ENCODE measurements around the gene INO80E. TPM values are rescaled to one million over a fixed set of nuclear protein-coding genes. Genes with fewer than 3 reads are reported as not detected.
A peak's percentile ranks its signal among the peaks of the same experiment; 100 is the strongest.

INO80E gene, protein sequence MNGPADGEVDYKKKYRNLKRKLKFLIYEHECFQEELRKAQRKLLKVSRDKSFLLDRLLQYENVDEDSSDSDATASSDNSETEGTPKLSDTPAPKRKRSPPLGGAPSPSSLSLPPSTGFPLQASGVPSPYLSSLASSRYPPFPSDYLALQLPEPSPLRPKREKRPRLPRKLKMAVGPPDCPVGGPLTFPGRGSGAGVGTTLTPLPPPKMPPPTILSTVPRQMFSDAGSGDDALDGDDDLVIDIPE
- total RNA-seq (2021): 115 and 120 TPM in 2 replicates
- percentile 68 among the genes with signal in this experiment for Bru-seq, nascent RNA
- BruChase-seq, experiment 1, labeled RNA remaining after a 2-hour chase: percentile 73 among the genes with signal in this experiment
- percentile 80 among the genes with signal in this experiment for BruChase-seq, experiment 2, labeled RNA remaining after a 6-hour chase
- long read RNA-seq, transcript INO80E-207 (7 exons, 2,103 nt): major isoform, 22 of 41 reads
- long read RNA-seq, transcript INO80E-201 (6 exons, 1,489 nt): minor isoform, 8 of 41 reads
- long read RNA-seq, partial matches to known transcripts: 3 of 41 reads
- long read RNA-seq, other reads (novel, unspliced or antisense): 8 of 41 reads

DNA sequence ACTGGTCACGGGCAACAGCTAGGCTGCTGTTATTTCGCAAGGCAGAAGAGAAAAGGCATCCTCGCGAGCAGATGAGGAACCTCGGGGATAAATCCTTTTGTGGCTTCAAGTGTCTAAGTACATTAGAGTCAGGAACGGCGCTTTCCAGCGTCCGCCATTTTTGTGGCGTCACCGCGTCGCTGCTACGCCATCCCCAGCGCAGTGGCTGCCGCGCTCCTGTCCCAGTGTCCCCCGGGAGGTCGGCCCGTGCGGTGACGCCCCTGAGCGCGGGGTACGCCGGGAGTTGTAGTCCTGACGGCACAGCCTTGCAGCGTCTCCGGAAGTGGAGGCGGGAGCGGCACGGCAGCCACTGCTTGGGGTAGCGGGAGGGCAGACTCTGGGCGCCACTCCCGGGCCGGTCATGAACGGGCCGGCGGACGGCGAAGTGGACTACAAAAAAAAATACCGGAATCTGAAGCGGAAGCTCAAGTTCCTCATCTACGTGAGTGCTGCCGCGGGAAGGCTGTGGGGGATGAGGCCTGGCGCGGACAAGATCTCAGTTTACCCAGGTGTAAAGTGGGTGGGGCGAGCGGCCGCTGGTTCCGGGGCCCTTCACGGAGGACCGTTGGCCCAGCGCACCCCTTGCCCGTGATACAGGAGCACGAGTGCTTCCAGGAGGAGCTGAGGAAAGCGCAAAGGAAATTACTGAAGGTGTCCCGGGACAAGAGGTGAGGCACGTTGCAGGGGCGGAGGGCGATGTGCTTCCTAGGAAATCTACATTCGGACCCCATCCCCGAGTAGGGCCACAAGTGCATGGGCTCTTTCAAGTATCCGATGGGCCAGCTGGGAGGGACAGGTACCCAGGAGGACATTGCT is at the start of gene INO80E:
TSS of gene INO80E (plus strand) at position 331 of the 855 bp plus-strand sequence. CDS start at position 401, 70 bp downstream.
- peaks cover 16% of the 10 kb centered on the region for H3K4me1 ChIP-seq (ENCODE audit: insufficient read depth, low read length, poor library complexity, severe bottlenecking)
- H3K27ac ChIP-seq (ENCODE audit: low read depth, low read length, poor library complexity, severe bottlenecking): peak within 1 kb of the TSS; percentile 91
- intact Hi-C loops (cut with micrococcal nuclease; ENCODE audit: unreplicated experiment): no loop called here
- DNase-seq (ENCODE audit: low spot score): peak; percentile 99
- H3K9me3 ChIP-seq (ENCODE audit: low read depth, low read length, poor library complexity, severe bottlenecking): no peaks in the 10 kb centered on the region
- H3K36me3 ChIP-seq (ENCODE audit: insufficient read depth, low read length, poor library complexity, severe bottlenecking): peaks cover 29% of the 10 kb centered on the region
- no TSS peak for BruUV-seq (replicated peaks)
- ChIA-PET CTCF (no interaction called here), POLR2A (ENCODE audit: low non-redundant PET) (no interaction called here)
- no peaks in the 10 kb centered on the region for H3K27me3 ChIP-seq (replicated peaks; ENCODE audit: insufficient read depth, low read depth, low read length, poor library complexity)
- no peak for TF ChIP-seq EZH2 (IDR thresholded peaks at IDR 0.05; ENCODE audit: borderline replicate concordance, low read depth, low read length, poor library complexity, severe bottlenecking)
- TF ChIP-seq, protein P1, sequence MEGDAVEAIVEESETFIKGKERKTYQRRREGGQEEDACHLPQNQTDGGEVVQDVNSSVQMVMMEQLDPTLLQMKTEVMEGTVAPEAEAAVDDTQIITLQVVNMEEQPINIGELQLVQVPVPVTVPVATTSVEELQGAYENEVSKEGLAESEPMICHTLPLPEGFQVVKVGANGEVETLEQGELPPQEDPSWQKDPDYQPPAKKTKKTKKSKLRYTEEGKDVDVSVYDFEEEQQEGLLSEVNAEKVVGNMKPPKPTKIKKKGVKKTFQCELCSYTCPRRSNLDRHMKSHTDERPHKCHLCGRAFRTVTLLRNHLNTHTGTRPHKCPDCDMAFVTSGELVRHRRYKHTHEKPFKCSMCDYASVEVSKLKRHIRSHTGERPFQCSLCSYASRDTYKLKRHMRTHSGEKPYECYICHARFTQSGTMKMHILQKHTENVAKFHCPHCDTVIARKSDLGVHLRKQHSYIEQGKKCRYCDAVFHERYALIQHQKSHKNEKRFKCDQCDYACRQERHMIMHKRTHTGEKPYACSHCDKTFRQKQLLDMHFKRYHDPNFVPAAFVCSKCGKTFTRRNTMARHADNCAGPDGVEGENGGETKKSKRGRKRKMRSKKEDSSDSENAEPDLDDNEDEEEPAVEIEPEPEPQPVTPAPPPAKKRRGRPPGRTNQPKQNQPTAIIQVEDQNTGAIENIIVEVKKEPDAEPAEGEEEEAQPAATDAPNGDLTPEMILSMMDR (conservative IDR thresholded peaks at IDR 0.05; ENCODE audit: low read depth, low read length): no peak
- H3K4me3 ChIP-seq (ENCODE audit: low read depth, low read length, poor library complexity, severe bottlenecking): peak within 1 kb of the TSS; percentile 66

DNA sequence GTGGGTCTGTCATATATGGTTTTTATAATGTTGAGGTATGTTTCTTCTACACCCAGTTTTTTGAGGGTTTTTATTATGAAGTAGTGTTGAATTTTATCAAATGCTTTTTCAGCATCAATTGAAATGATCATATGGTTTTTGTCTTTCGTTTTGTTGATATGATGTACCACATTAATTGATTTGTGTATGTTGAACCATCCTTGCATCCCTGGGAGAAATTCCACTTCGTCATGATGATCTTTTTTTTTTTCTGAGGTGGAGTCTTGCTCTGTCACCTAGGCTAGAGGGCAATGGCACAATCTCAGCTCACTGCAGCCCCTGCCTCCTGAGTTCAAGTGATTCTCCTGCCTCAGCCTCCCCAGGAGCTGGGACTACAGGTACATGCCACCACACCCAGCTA is 48.1 kb upstream of the INO80E start:
- no peaks in the 10 kb centered on the region for H3K9me3 ChIP-seq (ENCODE audit: low read depth, low read length, poor library complexity, severe bottlenecking)
- no peak for DNase-seq (ENCODE audit: low spot score)
- no peaks in the 10 kb centered on the region for H3K36me3 ChIP-seq (ENCODE audit: insufficient read depth, low read length, poor library complexity, severe bottlenecking)
- TF ChIP-seq EZH2 (IDR thresholded peaks at IDR 0.05; ENCODE audit: borderline replicate concordance, low read depth, low read length, poor library complexity, severe bottlenecking): no peak
- H3K4me1 ChIP-seq (ENCODE audit: insufficient read depth, low read length, poor library complexity, severe bottlenecking): peaks cover 12% of the 10 kb centered on the region
- intact Hi-C loops (cut with micrococcal nuclease; ENCODE audit: unreplicated experiment): no loop called here
- no peak overlapping the region for H3K27ac ChIP-seq (ENCODE audit: low read depth, low read length, poor library complexity, severe bottlenecking)
- BruUV-seq (replicated peaks): no TSS peak
- H3K4me3 ChIP-seq (ENCODE audit: low read depth, low read length, poor library complexity, severe bottlenecking): no peak overlapping the region
- H3K27me3 ChIP-seq (replicated peaks; ENCODE audit: insufficient read depth, low read depth, low read length, poor library complexity): no peaks in the 10 kb centered on the region
- ChIA-PET CTCF (interaction anchor here (0.5 kb wide), 1 partner anchor 14 kb away, joined by 3 read pairs; the partner anchor contains the start of gene TMEM219), POLR2A (ENCODE audit: low non-redundant PET) (interaction anchor here (0.7 kb wide), 2 partner anchors 32 to 684 kb away, joined by 4 read pairs; no protein-coding TSS in a partner anchor)

DNA sequence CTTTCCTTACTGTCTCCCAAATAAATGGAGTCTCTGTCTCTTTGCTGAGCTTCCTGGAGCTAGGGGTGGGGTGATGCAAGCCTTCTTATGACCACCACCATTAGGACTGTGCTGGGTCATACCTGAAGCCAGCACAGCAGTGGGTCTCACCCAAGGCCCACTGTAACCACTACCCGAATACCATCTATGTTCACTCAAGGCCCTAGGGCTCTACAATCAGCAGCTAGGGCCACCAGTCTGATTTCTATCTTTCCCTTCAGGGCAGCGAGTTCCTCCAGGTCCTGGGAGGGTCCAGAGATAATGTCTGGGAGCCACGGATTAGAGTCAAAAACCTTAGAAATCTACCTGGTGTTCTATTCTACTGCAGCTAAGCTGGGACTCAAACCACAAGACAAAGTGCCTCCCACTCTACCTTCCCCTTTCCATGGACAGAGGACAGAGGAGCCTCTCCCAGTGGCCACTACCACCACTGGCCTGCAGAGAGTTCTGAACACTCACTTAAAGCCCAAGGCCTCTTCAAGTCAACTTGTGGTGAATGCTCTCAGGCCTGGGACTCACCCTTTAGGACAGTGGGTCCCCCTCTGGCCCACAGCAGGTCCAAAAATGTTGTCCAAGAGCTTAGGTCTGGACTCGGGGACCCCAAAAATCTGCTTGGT is 45.1 kb upstream of the INO80E start:
- no peaks in the 10 kb centered on the region for H3K4me1 ChIP-seq (ENCODE audit: insufficient read depth, low read length, poor library complexity, severe bottlenecking)
- intact Hi-C loops (cut with micrococcal nuclease; ENCODE audit: unreplicated experiment): no loop called here
- TF ChIP-seq EZH2 (IDR thresholded peaks at IDR 0.05; ENCODE audit: borderline replicate concordance, low read depth, low read length, poor library complexity, severe bottlenecking): no peak
- TF ChIP-seq, protein P1 (conservative IDR thresholded peaks at IDR 0.05; ENCODE audit: low read depth, low read length): no peak
- H3K27ac ChIP-seq (ENCODE audit: low read depth, low read length, poor library complexity, severe bottlenecking): no peak overlapping the region
- ChIA-PET POLR2A (ENCODE audit: low non-redundant PET) (no interaction called here), CTCF (no interaction called here)
- no peak for DNase-seq (ENCODE audit: low spot score)
- BruUV-seq (replicated peaks): no TSS peak
- no peak overlapping the region for H3K4me3 ChIP-seq (ENCODE audit: low read depth, low read length, poor library complexity, severe bottlenecking)
- no peaks in the 10 kb centered on the region for H3K27me3 ChIP-seq (replicated peaks; ENCODE audit: insufficient read depth, low read depth, low read length, poor library complexity)
- no peaks in the 10 kb centered on the region for H3K9me3 ChIP-seq (ENCODE audit: low read depth, low read length, poor library complexity, severe bottlenecking)
- no peaks in the 10 kb centered on the region for H3K36me3 ChIP-seq (ENCODE audit: insufficient read depth, low read length, poor library complexity, severe bottlenecking)
